Kidney capillary endothelial cell (primary cell): ENCODE measurements around the gene KIF21B.

Experiments
- DNase-seq: peaks from one replicate; pipeline ENCODE4 v3.0.0-alpha.2; 2018; ENCODE audit warnings: low spot score

KIF21B gene

DNA sequence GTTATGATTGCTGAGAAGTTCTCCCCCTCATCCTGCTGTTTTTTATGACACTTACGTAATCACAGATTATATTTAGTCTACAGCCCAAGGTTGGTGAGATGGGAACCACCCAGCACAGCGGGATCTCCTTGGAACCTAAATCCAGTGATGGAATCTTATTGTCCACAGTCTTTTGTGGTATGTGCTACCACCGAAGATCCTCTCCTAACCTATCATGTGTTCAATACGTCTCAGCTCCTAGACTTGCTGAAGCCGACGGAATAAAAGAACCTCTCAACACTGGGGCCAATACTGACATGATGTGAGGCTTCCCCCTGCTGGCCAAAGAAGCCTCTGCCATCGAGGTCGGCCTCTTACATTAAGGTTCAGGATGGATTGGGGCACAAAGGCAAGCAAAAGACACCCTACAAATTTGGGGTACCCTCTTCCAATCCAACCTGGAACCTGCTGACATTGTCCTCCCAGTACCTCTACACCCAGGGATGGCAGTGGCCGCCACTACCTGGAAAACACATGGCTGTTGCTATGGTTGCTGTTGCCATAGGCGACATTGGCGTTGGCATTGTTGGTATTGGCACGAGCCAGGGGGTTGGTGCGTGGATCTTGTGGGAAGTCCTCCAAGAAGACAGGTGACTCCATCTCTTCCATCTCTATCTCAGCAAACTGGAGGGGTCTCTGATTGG, 19.4 kb upstream of the KIF21B start:
- peak; percentile 60 for DNase-seq

GRCh38 chr1:201041011-201041410, 17.5 kb upstream of the KIF21B start:
- no peak for DNase-seq

DNA sequence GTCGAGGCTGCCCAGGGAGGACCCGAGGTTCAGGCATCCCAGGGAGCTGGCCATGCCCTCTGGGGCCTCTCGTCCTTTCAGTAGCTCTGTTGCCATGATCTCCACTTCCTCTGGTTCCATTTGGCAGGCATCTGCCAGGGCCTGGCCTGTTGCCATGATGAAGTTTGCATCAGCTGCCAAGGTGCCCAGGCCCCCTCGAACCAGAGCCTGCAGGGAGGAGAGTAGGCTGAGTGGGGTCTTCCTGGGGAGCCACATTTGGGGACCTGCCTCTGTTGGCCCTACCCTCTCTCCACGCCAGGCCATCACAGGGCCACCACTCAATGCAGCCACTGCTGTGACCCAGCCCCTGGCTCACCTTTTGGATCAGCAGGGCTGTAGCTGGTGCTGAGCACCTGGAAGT, 16.4 kb upstream of the KIF21B start:
- DNase-seq = no peak

DNA sequence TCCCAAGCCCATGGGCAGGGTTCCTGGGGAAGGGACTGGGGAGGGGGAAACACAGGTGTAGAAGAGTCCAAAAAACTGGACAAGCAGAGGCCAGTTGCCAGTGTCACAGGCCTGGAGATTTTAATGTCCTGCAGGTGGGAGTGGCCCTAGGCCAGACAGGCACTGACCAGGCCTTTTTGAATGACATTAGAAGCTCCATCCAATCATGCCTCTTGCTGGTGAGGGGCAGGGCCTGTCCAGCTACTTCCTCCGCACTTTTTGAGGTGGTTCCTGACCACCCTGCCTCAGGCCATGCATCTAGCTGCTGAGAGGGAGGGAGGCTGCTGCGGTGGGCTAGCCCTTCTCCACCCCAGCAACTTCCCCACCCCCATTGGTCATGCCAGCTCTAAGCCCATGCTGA, 15.9 kb upstream of the KIF21B start:
- DNase-seq = no peak

DNA sequence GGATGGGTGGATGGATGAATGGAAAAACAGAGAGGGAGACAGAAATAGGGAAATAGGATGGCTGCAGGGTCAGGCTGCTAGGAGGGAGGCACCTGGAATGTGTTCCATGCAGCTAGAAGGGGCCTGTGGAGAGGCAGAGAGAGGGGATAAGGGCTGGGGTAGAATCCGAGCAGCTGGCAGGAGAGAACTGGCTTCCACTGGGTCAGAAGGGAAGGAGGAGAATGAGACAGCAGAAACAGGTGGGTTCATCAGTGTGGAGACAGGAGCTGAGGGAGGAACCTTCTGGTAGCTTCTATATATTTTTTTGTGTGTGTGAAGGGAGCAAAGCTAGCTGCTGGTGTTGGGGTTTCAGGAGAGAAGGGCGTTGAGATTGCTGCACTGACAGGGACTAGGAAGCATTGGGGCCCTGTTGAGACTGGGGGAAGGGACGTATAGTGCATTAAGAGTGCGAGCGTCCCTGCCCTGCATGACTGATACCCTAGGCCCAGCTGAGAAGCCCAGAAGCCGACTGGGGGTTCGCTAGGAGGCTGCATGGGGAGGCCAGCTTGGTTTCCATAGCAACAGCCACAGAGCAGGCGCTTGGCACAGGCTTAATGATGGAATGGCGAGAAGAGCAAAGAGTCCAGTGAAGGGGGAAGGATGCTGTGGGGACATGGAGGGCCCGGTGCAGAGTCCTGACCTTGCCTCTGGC, 14.8 kb upstream of the KIF21B start:
- no peak for DNase-seq

GRCh38 chr1:201036188-201036842, 12.8 kb upstream of the KIF21B start:
- no peak for DNase-seq

DNA sequence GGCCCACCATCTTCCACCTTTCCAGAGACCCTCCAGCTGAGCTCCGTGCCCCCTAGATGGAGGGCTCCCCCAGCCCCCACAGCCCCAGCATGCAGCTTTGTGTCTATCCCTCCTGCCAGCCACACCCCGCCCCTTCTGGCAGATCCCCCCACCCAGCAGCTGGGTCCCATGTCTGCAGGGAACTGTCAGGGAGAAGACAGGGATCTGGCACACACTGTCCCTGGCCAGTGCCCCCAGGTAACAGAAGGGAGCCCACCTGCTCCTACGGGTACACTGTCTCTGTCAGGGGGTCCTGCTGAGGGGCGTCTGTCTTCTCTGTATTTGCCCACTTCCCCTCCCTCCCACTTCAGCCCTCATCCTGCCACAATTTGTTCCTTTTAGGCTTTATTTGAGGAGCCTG, 11.2 kb upstream of the KIF21B start:
- no peak for DNase-seq

- no peak for DNase-seq
Observed at GRCh38 chr1:201032408-201032807, 8.9 kb upstream of the KIF21B start.

DNA sequence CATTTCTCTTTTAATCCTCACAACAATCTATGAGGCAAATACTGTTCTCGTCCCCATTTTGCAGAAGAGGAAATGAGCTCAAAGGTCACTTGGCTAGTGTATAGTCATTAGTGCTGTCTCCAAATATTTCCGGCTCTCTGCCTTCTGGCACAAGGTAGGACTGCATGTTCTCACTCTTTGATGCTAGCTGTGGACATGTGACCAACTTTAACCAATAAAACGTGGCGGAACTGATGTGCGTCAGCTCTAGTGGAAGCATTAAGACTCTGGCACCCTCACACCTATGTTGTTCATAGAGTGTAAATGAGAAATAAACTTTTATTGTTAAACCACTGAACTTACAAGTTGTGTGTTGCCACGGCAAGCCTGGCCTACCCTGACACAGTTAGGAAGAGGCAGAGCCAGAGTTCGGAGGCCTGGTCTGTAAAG, 5.0 kb upstream of the KIF21B start:
- DNase-seq = peak; percentile 80

DNA sequence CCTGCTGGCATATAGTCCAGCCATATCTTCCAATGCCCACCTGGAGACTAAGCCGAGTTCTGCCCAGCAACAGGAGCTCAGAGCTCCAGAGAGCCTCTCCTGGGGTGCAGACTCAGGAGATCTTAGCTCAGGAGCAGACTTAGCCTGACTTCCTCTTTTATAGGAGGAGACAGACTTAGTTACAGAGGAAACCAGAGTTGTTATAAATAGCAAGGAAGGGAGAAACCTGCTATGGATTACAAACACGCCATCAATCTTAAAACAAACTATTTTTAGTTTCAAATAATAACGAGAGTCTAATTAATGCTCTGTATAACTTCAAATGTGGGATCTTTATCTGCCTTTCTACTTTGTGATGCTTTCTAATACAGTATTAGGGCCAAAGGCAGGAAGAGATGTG, 3.3 kb upstream of the KIF21B start:
- peak; percentile 53 for DNase-seq

- DNase-seq = no peak
Observed at GRCh38 chr1:201026234-201026633, 2.7 kb upstream of the KIF21B start.

- DNase-seq = peak; percentile 90
Observed at GRCh38 chr1:201025571-201026002, 2.1 kb upstream of the KIF21B start.

DNA sequence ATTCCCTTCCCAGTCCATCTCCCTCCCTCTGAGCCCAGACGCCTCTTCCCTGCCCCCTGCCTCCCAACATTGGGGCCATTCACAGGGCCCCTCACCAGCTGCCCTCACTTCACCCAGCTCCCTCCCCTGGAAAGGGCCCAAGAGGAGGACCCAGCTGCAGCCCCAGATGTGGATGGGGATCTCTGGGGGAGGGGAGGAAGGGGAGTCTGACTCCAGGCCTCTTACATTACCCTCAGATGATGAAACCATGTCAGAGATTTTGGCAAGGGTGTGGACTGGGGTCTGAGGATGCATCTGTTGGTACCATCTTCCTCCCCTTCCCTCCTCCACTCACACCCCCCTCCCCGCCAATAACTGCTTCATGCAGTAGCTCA, 1.1 kb upstream of the KIF21B start:
- no peak for DNase-seq

GRCh38 chr1:201023920-201024624, 558 bp upstream of the KIF21B start:
- no peak for DNase-seq

- DNase-seq = peak; percentile 6
Observed at GRCh38 chr1:201022820-201023516, 546 bp downstream of the KIF21B start.

DNA sequence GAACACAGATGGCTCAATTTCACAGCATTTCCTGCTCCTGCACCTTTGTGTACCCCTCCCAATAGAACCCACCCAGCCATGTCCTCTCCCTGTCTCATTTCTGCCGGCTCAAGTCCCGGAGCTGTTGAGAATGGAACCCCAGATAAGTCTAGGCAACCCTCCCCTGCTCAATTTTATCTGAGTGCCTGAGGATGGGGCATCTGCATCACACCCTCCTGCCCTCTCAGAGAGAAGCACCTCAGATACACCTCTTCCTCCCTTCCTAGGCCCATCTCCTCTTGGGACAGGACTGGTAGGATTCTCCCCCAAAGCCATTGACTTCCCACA, 1.1 kb downstream of the KIF21B start:
- no peak for DNase-seq

DNA sequence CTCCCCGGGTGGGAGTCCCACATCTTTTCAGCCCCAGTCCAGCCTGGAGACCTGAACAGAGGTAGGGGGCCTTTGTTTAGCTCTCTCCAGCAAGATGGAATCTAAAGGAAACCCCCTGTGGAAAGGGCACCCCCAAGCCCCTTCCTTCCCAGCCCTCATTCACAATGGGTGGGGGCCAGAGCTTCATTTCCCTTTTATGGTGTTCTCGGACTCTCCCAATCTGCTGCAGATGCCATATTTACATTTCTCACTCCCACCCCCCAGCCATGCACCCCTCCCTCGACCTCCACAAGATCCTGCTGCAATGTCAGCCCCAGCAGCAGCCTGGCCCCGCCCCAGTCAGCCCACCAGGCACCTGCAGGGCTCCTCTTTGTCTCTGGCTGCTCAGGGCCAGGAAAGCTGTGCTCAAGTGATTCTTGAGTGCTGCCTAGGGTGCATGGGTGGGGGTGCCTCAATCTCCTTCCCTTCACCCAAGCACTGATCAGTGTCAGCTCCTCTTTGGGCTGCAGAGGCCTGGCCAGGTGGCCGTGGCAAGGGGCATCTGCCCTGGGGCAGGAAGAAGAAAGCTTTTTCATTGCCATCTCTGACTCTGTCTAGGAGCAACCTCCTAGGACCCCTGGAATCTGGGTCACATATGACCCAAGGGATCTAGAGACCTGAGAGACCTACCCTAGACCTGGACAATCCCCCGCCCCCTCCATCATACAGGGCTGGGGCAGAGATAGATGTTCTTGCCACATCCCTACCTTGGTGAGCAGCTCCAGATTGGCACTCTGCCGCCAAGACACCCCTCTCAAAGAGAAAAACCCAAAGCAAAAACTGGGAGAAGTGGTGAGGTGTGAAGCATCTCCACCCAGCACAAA, 1.7 kb downstream of the KIF21B start:
- DNase-seq = no peak

DNA sequence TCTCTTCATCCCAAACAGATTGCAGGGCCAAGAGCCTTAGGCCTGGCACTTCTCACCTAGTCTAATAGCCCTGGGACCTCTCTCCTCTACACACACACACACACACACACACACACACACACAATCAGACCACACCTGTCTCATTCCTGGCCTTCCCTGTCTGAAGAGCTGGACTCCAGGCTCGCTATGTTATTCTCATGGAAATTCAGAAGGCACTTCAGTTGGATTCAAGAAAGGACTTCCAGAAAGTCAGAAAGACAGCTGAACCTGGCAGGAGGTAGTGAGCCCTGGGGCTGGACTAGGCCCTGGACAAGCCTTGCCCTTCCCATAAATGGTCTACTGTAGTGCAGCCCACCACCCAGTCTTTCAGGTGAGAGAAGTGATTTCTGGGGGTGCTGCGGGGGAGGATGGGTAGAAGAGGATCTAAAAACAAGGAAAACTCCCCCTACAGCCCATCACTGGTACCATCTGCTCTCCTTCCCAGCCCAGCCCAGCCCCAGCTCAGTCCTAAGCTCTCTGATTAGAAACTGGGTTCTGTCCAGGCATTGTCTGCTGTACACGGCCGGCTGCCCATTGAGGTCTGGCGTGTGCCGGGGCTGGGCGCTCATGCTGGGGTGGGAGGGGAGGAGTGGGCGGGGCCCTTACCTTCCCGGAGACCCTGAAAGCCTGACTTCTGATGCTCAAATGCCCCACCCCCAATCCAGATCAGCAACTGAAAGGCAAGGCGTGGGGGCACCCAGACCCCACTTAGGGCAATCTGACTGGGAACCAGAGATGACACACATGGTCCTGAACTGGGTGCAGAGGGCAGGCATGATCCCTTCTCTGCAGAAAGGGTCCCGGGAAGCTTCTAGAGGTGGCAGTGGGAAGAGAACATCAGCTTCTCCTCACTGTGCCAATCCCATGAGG, 2.5 kb downstream of the KIF21B start:
- no peak for DNase-seq

DNA sequence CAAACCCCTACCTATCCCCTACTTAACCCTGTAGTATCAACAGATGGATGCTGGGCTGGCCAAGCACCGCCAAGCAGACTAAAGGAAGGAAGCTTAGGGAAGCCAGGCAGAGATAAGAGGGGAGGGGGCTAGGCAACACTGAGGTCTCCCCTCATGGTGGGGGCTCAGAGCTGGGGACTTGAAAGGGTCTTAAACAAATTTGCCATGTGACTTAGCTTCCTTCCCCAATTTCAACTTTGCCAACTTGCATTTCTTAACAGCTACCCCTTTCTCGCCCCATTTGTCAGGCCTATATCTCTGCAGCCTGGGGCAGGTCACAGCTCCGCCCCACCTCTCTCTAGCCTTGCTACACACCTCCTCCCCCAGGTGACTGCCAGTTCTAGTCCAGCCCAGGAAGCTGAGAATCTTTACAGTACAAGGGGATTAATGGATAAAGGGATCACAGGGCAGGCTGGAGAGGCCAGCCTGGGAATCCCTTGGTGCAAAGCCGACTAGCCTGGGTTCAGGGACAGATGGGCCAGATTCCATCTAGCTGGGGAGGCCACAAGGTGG, 3.4 kb downstream of the KIF21B start:
- DNase-seq = no peak
